GM18951 (cell line): ENCODE measurements around the gene CARS2.
"Not testable (repeated sequence)": the region's sequence is repeated elsewhere in the genome, so short reads cannot be mapped to it uniquely, and the experiment has no call there.

Experiments
- POLR2A ChIP-seq: IDR thresholded peaks from 4 replicates; pipeline ENCODE4 v1.6.1; 2011; ENCODE audit warnings: mild to moderate bottlenecking; ENCODE audit not compliant: insufficient read length, insufficient read depth; ENCODE audit errors: extremely low read depth
- in situ Hi-C: fragments of 300-500 bp; cut with MboI; formaldehyde crosslinking; loops from one replicate; pipeline ENCODE4 v1.12.0; 2022; ENCODE audit warnings: low sequenced_read_pairs, mixed read lengths, inconsistent platforms; ENCODE audit not compliant: unreplicated experiment

Gene CARS2

GRCh38 chr13:110683921-110684320, 22.0 kb downstream of the CARS2 start:
- in situ Hi-C loops = no loop called here
- TF ChIP-seq POLR2A = no peak

GRCh38 chr13:110683203-110683883, 22.6 kb downstream of the CARS2 start:
- in situ Hi-C loops = no loop called here
- no peak for TF ChIP-seq POLR2A

DNA sequence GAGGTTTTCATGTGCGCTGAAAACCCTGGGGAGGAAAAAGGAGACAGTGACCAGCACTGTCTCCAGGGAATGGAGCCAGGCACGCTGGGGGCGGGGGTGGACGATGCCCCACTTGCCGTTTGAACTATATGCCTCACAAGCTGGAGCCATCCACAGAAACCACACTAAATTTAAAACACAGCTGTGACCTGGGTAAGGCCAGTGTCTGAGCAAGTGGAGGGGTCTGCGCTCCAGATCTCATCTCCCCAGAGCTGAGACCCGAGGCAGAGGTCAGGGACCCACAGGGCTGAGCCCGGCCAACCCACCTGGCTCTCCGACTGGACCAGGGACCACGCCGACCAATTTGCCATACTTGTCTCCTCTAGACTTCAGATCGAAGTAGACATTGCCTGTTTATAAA, 23.2 kb downstream of the CARS2 start:
- in situ Hi-C loops = no loop called here
- TF ChIP-seq POLR2A = no peak

- in situ Hi-C loops = no loop called here
- TF ChIP-seq POLR2A = no peak
Measured at GRCh38 chr13:110681868-110682550, 23.9 kb downstream of the CARS2 start.

DNA sequence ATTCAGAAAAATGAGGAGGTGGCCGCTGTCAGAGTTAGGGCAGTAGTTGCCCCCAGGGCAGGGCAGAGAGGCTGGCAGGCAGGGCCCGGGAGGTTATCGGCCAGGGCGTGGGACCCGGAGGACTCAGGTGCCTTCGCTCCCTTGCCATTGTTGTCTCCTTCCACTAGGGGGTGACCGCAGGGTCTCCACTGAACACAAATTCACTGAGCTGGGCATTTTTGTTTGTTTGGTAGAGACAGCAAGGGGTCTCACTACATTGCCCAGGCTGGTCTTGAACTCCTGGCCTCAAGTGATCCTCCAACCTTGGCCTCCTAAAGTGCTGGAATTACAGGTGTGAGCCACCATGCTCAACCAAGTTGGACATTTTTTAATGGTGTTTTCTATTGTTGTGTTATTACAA, 25.1 kb downstream of the CARS2 start:
- no peak for TF ChIP-seq POLR2A
- in situ Hi-C loops = no loop called here

DNA sequence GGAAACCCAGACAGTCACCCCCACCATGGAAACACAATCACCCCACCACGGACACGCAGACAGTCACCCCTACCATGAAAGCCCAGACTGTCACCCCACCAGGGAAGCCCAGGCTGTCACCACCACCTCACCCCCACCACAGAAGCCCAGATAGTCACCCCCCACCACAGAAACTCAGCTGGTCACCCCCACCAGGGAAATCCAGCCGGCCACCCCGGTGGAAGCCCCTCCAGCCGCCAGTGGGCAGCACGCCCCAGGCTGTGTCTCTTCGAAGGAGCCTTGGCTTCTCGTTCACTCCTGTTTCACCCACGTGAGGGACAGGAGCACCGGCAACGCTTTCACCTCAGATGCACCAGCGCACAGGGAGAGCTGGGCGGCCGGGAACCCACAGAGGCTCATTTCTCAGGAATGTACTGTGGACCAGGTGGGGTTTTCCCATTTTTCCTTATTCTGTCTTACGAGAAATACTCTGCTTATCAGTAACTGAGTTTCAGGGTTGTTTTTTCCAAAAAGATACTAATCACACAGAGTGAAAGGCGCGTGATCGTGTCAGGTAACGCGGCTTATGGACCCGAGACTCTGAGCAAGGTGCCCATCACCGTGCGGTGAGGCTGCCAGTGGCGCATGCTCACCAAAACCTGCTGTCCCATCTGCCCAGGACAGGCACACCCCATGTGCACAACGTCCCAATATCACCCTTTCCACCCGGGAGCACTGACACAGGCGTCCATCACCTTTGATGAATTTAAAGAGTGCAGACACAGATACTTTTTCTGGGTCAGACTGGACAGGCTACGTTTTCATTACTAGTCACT, 28.0 kb downstream of the CARS2 start:
- in situ Hi-C loops = no loop called here
- no peak for TF ChIP-seq POLR2A

GRCh38 chr13:110676595-110677587, 29.0 kb downstream of the CARS2 start:
- TF ChIP-seq POLR2A = no peak
- in situ Hi-C loops = no loop called here

GRCh38 chr13:110669814-110670213, 36.1 kb downstream of the CARS2 start:
- in situ Hi-C loops = not testable (repeated sequence)

- TF ChIP-seq POLR2A = no peak
- in situ Hi-C loops = no loop called here
Measured at GRCh38 chr13:110669036-110669435, 36.9 kb downstream of the CARS2 start.

DNA sequence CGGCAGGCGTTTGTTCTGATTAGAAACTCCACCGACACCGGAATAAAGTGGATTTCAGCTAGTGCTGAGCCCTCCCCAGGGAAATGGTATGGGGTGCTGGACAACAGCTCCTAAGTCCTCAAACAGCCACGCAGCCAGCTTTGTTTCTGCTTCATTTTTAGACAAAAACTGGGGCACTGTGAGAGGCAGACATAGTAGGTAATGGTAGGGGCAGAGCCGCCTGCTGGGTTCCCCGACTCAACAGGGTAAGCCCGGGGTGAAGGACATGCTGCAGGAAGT, 39.7 kb downstream of the CARS2 start:
- in situ Hi-C loops = no loop called here
- no peak for TF ChIP-seq POLR2A

GRCh38 chr13:110665491-110666254, 40.2 kb downstream of the CARS2 start:
- in situ Hi-C loops = no loop called here

GRCh38 chr13:110664673-110665072, 41.2 kb downstream of the CARS2 start:
- no peak for TF ChIP-seq POLR2A
- in situ Hi-C loops = no loop called here

More at GRCh38 chr13:110665491-110666254, 40.2 kb downstream of the CARS2 start:
- no peak for TF ChIP-seq POLR2A
